Endothelial cell of umbilical vein (primary cell): ENCODE measurements around the gene IKZF3. TPM values are rescaled to one million over a fixed set of nuclear protein-coding genes. Genes with fewer than 3 reads are reported as not detected.

Source experiments
- BruUV-seq: library from RNA; stranded (reverse); fragments of 400-500 nt; replicated peaks from 2 replicates; lab custom pipeline; 2021; lab: Mats Ljungman, UMichigan
- CTCF ChIA-PET: fragments of 300-600, 350-600 bp; sonication (Branson Sonifier 250); formaldehyde crosslinking; loops from one replicate; lab custom pipeline; 2021; ENCODE audit warnings: antibody characterized with exemption, inconsistent platforms; lab: Charles Lee
- POLR2A ChIA-PET: fragments of 300-600, 350-600 bp; sonication (Branson Sonifier 250); formaldehyde crosslinking; loops from one replicate; lab custom pipeline; 2021; ENCODE audit warnings: antibody characterized with exemption, inconsistent platforms; lab: Charles Lee
- DNase-seq: peaks from one replicate; pipeline ENCODE4 v3.0.0-alpha.2; 2011; ENCODE audit warnings: low read depth, low spot score
- FAIRE-seq: peaks from 2 replicates; lab custom pipeline; 2011; peaks lifted over from hg19 to GRCh38; lab: Jason Lieb, UNC
- H2AFZ ChIP-seq: 2 replicates; pipeline ENCODE4 v1.6.0; 2012; ENCODE audit warnings: low read depth, low read length, control low read depth, inconsistent platforms
- H3K27ac ChIP-seq: 2 replicates; pipeline ENCODE4 v1.5.1; 2011; ENCODE audit warnings: low read depth, mild to moderate bottlenecking, control low read depth, low read length, moderate library complexity; ENCODE audit not compliant: insufficient read depth
- H3K27me3 ChIP-seq, 2 experiments: 2 replicates each; pipeline versions ENCODE4 v1.6.0 to v1.6.1; 2011; ENCODE audit warnings: low read length in 2 of 2, mixed read lengths in 1 of 2; ENCODE audit not compliant: control insufficient read depth in 2 of 2, insufficient read depth in 2 of 2
- H3K36me3 ChIP-seq, 2 experiments: 2 replicates in 1 of 2; 3 replicates in 1 of 2; pipeline ENCODE4 v1.5.1; 2011; ENCODE audit warnings: low read length in 2 of 2, mild to moderate bottlenecking in 1 of 2, moderate library complexity in 1 of 2; ENCODE audit not compliant: control insufficient read depth in 2 of 2, insufficient read depth in 2 of 2; ENCODE audit errors: extremely low read depth in 1 of 2
- H3K4me1 ChIP-seq: 3 replicates; pipeline ENCODE4 v1.5.1; 2011; ENCODE audit warnings: mild to moderate bottlenecking, low read length; ENCODE audit not compliant: control insufficient read depth, insufficient read depth; ENCODE audit errors: extremely low read depth
- H3K4me2 ChIP-seq: 2 replicates; pipeline ENCODE4 v1.6.1; 2011; ENCODE audit warnings: low read length, control low read depth, mixed read lengths; ENCODE audit not compliant: insufficient read depth
- H3K4me3 ChIP-seq, 3 experiments: fragments of 200-600 bp in 1 of 3; sonication (generic), shearing (Covaris generic) in 1 of 3; replicated peaks in 1 of 3; 2 replicates each; pipeline ENCODE4 v1.5.1; 2011 to 2016; ENCODE audit warnings: control low read depth in 3 of 3, low read length in 3 of 3, mild to moderate bottlenecking in 2 of 3, inconsistent platforms in 1 of 3, low read depth in 1 of 3, moderate library complexity in 1 of 3; ENCODE audit not compliant: insufficient read depth in 1 of 3
- H3K79me2 ChIP-seq: 2 replicates; pipeline ENCODE4 v1.6.0; 2012; ENCODE audit warnings: low read length, inconsistent platforms; ENCODE audit not compliant: control insufficient read depth, insufficient read depth
- H3K9ac ChIP-seq: replicated peaks from 2 replicates; pipeline ENCODE3; 2011; ENCODE audit warnings: low read length, control low read depth; ENCODE audit not compliant: insufficient read depth; ENCODE audit errors: extremely low read depth
- H3K9me1 ChIP-seq: replicated peaks from 3 replicates; pipeline ENCODE4 v1.6.0; 2011; ENCODE audit warnings: mild to moderate bottlenecking, low read length; ENCODE audit not compliant: control insufficient read depth, insufficient read depth; ENCODE audit errors: extremely low read depth
- H3K9me3 ChIP-seq: replicated peaks from 2 replicates; pipeline ENCODE4 v1.5.1; 2012; ENCODE audit warnings: low read length, inconsistent platforms; ENCODE audit not compliant: control insufficient read depth, insufficient read depth
- H4K20me1 ChIP-seq: replicated peaks from 2 replicates; pipeline ENCODE3; 2011; ENCODE audit warnings: mild to moderate bottlenecking, low read length; ENCODE audit not compliant: control insufficient read depth, insufficient read depth; ENCODE audit errors: extremely low read depth
- EZH2 ChIP-seq: IDR thresholded peaks from 2 replicates; pipeline ENCODE4 v1.6.1; 2012; ENCODE audit warnings: borderline replicate concordance, low read depth, mild to moderate bottlenecking, moderate library complexity, low read length, inconsistent platforms; ENCODE audit not compliant: severe bottlenecking
- FOS ChIP-seq: IDR thresholded peaks from 2 replicates; pipeline ENCODE4 v1.6.1; 2011; ENCODE audit warnings: mild to moderate bottlenecking, low read length, moderate library complexity, borderline replicate concordance; ENCODE audit not compliant: insufficient read depth
- GATA2 ChIP-seq: IDR thresholded peaks from 2 replicates; pipeline ENCODE4 v1.7.0; 2011; ENCODE audit warnings: low read depth, mild to moderate bottlenecking, moderate library complexity, mixed read lengths, low read length; ENCODE audit not compliant: insufficient read length, insufficient read depth
- JUN ChIP-seq: IDR thresholded peaks from 2 replicates; pipeline ENCODE4 v1.6.1; 2011; ENCODE audit warnings: borderline replicate concordance, low read depth; ENCODE audit not compliant: insufficient read length, insufficient read depth
- POLR2A ChIP-seq: IDR thresholded peaks from 2 replicates; pipeline ENCODE4 v1.6.1; 2012; ENCODE audit warnings: low read depth, mild to moderate bottlenecking, control low read depth, low read length
- POLR2AphosphoS5 ChIP-seq: IDR thresholded peaks from 2 replicates; pipeline ENCODE4 v1.6.1; 2012; ENCODE audit warnings: low read depth, mild to moderate bottlenecking, control low read depth, low read length, moderate library complexity; ENCODE audit not compliant: insufficient read depth
- dilution Hi-C: fragments of 300-500 bp; cut with MboI; formaldehyde crosslinking; loops from one replicate; pipeline ENCODE4 v1.15.0; 2019; ENCODE audit warnings: low sequenced_read_pairs; ENCODE audit not compliant: extremely low pct_ligation_motif_present
- intact Hi-C: fragments of 100-400 bp; cut with micrococcal nuclease; formaldehyde crosslinking; loops from one replicate; pipeline ENCODE4 v1.10.0; 2022
- polyA plus RNA-seq, 4 experiments: library from polyadenylated mRNA; depleted of rRNA in 3 of 4; stranded (reverse) in 3 of 4; unstranded in 1 of 4; fragments of >200 nt; gene quantifications; 2 replicates each; pipeline versions ENCODE4 v1.2.1 to v1.2.3, GENCODE V29; 2011 to 2012; ENCODE audit warnings: missing spikeins in 1 of 4
- total RNA-seq: library from RNA; stranded (reverse); gene quantifications from 2 replicates; pipeline ENCODE4 v1.2.3, GENCODE V29; 2021
- TF ChIP-seq, protein P1 (sequence below), 2 donors: IDR thresholded peaks; 1 replicate in 1 of 2; 2 replicates in 1 of 2; pipeline ENCODE4 v1.5.1; 2011; ENCODE audit warnings: low read length in 2 of 2, mild to moderate bottlenecking in 2 of 2, moderate library complexity in 2 of 2, control low read depth in 1 of 2, inconsistent platforms in 1 of 2, low read depth in 1 of 2; ENCODE audit not compliant: insufficient read depth in 1 of 2; ENCODE audit errors: extremely low read depth in 1 of 2
- TF ChIP-seq, protein P2 (sequence below): IDR thresholded peaks from 2 replicates; pipeline ENCODE4 v1.6.1; 2011; ENCODE audit not compliant: insufficient read depth, insufficient read length

Gene IKZF3
- total and polyA plus RNA-seq, 2 donors (not counting 3 experiments of a cell fraction or from before 2014, with no cell fraction given), result not detected

DNA sequence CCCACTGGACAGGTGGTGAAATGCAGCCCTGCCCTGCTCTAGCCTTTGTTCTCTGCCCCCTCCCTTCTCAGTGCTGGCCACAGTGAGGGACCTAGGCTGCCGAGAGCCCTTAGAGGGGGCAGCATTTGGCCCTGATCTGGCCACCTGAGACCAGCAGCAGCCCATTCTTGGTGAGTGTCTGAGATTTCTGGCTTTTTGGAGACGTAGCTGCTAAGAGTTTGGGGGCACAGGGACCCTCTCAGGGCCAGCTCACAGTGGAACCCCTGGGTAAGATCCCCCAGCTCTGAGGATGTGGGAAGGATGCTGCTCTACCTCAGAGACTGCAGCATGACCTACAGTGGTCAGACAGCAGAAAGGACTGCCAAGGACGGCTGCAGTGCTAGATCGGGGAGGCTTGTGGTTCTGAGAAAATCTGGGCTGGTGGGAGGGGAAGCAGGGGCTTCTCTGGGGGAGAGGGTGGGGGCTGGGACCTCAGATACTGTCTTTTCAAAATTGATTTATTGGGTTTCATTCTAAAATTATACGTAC, 113.0 kb downstream of the IKZF3 start:
- H3K79me2 ChIP-seq, result no peaks in the 10 kb centered on the region
- intact Hi-C loops, result loop anchor here (5.0 kb wide), 1 partner anchor 114 kb away; the partner anchor contains the start of gene STARD3
- no peaks in the 10 kb centered on the region for H3K36me3 ChIP-seq

More for the DNA sequence above, 113.0 kb downstream of the IKZF3 start:
- FAIRE-seq (no peak), DNase-seq (no peak)
- peaks cover 9% of the 10 kb centered on the region for H3K4me1 ChIP-seq
- no peak overlapping the region for H2AFZ ChIP-seq
- TF ChIP-seq POLR2AphosphoS5 (no peak), JUN (no peak), GATA2 (no peak), EZH2 (no peak), POLR2A (no peak), FOS (no peak)
- TF ChIP-seq, protein P1, sequence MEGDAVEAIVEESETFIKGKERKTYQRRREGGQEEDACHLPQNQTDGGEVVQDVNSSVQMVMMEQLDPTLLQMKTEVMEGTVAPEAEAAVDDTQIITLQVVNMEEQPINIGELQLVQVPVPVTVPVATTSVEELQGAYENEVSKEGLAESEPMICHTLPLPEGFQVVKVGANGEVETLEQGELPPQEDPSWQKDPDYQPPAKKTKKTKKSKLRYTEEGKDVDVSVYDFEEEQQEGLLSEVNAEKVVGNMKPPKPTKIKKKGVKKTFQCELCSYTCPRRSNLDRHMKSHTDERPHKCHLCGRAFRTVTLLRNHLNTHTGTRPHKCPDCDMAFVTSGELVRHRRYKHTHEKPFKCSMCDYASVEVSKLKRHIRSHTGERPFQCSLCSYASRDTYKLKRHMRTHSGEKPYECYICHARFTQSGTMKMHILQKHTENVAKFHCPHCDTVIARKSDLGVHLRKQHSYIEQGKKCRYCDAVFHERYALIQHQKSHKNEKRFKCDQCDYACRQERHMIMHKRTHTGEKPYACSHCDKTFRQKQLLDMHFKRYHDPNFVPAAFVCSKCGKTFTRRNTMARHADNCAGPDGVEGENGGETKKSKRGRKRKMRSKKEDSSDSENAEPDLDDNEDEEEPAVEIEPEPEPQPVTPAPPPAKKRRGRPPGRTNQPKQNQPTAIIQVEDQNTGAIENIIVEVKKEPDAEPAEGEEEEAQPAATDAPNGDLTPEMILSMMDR (IDR thresholded peaks at IDR 0.05; ENCODE audit: extremely low read depth in 1 of 2, insufficient read depth in 1 of 2, low read depth in 1 of 2, low read length in 2 of 2), result no peak
- TF ChIP-seq, protein P2, sequence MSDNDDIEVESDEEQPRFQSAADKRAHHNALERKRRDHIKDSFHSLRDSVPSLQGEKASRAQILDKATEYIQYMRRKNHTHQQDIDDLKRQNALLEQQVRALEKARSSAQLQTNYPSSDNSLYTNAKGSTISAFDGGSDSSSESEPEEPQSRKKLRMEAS, result no peak
- ChIA-PET POLR2A (no interaction called here), CTCF (interaction anchor here (1.0 to 1.3 kb wide), 2 partner anchors 128 to 130 kb away, joined by 4 to 6 read pairs; no protein-coding TSS in a partner anchor)
- no peaks in the 10 kb centered on the region for H3K9me3 ChIP-seq
- no peaks in the 10 kb centered on the region for H3K9me1 ChIP-seq
- H3K27ac ChIP-seq, result no peak overlapping the region
- no peak overlapping the region for H3K4me2 ChIP-seq
- H3K27me3 ChIP-seq, result peaks cover 0 to under 1% of the 10 kb centered on the region in 2 experiments
- H4K20me1 ChIP-seq, result no peaks in the 10 kb centered on the region
- no peak overlapping the region for H3K4me3 ChIP-seq
- no TSS peak for BruUV-seq
- dilution Hi-C loops, result no loop called here
- H3K9ac ChIP-seq, result no peak overlapping the region
